Stimulated activated memory B cell treated with anti-CD40 and anti-IgM and Interleukin-4, amounts not matched to agents 10 μg/mL and 1 μg/mL and 100 μg/mL, for 72 hours (primary cell): ENCODE measurements around the gene RPS29.

ENCODE experiments used
- ATAC-seq: fragments of 150-1000 bp; cut with Tn5 transposase; 2 replicates; pipeline ENCODE4 v1.10.0; 2021
- H3K27ac Mint-ChIP-seq: one replicate; pipeline ENCODE4 v1.8.0; 2022; ENCODE audit warnings: mild to moderate bottlenecking, mixed read lengths
- H3K27me3 Mint-ChIP-seq: one replicate; pipeline ENCODE4 v1.8.0; 2022; ENCODE audit warnings: mixed read lengths
- H3K36me3 Mint-ChIP-seq: one replicate; pipeline ENCODE4 v1.8.0; 2022; ENCODE audit warnings: mixed read lengths
- H3K4me1 Mint-ChIP-seq: one replicate; pipeline ENCODE4 v1.8.0; 2022; ENCODE audit warnings: mixed read lengths
- H3K4me3 Mint-ChIP-seq: one replicate; pipeline ENCODE4 v1.8.0; 2022; ENCODE audit warnings: mild to moderate bottlenecking, moderate library complexity, mixed read lengths
- H3K9me3 Mint-ChIP-seq: one replicate; pipeline ENCODE4 v1.8.0; 2022; ENCODE audit warnings: mixed read lengths

RPS29 gene

DNA sequence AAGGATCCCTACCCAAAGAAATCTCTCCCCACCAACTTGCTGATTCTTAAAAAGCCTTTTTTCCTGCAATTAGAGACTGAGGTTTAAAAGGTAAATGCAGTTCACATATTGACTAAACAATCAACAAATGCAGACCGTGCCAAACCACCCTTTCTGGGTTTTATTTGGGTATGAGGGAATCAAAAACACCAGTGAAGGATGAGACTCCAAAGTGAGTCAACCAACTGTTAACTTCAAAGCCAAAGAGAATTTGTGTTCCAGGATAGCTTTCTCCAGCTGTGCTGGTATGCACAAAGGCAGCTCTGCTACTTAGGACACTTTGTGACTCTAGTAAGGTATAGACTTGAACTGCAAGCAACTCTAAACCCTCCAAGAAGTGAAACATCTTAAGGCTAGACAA, 39.4 kb downstream of the RPS29 start:
- Mint-ChIP-seq H3K4me3 (no peak overlapping the region), H3K27ac (no peak overlapping the region), H3K9me3 (peaks cover 3% of the 10 kb centered on the region), H3K36me3 (peaks cover 5% of the 10 kb centered on the region), H3K27me3 (peaks cover 9% of the 10 kb centered on the region), H3K4me1 (no peaks in the 10 kb centered on the region)
- no peak for ATAC-seq

DNA sequence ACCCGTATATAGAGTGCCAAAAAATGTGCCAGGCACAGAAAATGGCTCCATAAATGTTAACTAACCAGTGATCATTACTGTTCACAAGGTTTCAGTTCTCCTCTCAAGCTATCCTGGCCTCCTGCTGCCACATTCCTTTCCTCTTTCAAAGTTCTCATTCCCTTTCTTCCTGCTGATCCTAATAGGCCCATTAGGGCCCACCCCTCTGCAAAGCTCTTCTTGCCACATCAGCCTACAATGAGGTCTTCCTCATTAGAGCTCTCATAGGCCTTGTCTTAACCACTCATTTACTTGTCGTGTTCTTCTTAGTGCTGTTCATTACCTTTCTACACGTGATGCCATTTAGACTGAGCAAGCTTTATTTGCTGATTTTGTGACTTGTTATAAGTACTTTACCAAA, 40.5 kb downstream of the RPS29 start:
- no peaks in the 10 kb centered on the region for H3K4me1 Mint-ChIP-seq
- H3K4me3 Mint-ChIP-seq: no peak overlapping the region
- no peak for ATAC-seq
- no peak overlapping the region for H3K27ac Mint-ChIP-seq
- H3K9me3 Mint-ChIP-seq: peaks cover 3% of the 10 kb centered on the region
- peaks cover 9% of the 10 kb centered on the region for H3K27me3 Mint-ChIP-seq
- peaks cover 9% of the 10 kb centered on the region for H3K36me3 Mint-ChIP-seq

DNA sequence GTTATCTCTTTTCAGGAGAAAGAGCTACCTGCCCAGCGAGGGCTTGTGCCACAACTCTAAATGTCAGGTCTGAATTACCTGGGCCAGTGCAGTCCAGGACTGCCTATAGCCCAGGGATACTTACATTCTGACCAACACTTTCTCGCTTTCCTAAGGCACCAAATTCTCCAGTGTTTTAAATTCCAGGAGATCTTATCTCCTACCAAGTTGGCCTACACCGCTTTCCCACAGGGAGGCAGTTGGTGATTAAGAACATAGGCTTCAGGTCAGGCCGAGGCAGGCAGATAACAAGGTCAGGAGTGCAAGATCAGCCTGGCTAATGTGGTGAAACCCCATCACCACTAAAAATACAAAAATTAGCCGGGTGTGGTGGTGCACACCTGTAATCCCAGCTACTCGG, 41.1 kb downstream of the RPS29 start:
- no peak overlapping the region for H3K27ac Mint-ChIP-seq
- ATAC-seq: no peak
- H3K4me1 Mint-ChIP-seq: no peaks in the 10 kb centered on the region
- peaks cover 9% of the 10 kb centered on the region for H3K36me3 Mint-ChIP-seq
- peaks cover 3% of the 10 kb centered on the region for H3K9me3 Mint-ChIP-seq
- peaks cover 9% of the 10 kb centered on the region for H3K27me3 Mint-ChIP-seq
- no peak overlapping the region for H3K4me3 Mint-ChIP-seq

DNA sequence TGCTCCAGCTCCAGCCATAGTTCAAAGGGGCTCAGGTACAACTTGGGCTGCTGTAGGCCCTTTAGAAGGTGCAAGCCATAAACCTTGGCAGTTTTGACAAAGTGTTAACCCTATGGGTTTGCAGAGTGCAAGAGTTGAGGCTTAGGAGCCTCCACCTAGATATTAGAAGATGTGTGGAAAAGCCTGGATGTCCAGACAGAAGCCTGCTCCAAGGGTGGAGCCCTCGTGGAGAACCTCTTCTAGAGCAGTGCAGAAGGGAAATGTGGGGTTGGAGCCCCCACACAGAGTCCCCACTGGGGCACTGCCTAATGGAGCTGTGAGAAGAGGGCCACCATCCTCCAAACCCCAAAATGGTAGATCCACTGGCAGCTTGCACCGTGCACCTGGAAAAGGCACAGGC, 45.1 kb downstream of the RPS29 start:
- Mint-ChIP-seq H3K9me3 (peaks cover 7% of the 10 kb centered on the region), H3K4me3 (no peak overlapping the region), H3K27ac (no peak overlapping the region), H3K27me3 (no peaks in the 10 kb centered on the region), H3K36me3 (peaks cover 9% of the 10 kb centered on the region), H3K4me1 (no peaks in the 10 kb centered on the region)
- no peak for ATAC-seq

DNA sequence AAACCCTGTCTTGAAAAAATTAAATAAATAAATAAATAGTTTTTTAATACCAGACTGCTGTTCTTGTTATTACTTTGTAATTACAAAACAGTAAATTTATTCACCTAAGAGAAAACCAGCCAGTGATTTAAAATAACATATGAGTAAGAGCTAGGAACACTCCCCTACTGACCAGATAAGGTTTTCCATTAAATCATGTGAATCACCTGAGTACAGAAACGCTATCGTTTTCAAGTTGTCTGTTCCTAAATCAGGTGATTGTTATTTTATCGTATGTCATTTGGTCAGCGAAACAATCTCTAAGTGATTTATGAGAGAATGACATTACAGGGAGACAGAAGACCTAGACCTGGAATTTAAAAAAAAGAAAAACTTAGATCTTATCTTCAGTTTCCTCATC, 47.3 kb downstream of the RPS29 start:
- Mint-ChIP-seq H3K4me1 (no peaks in the 10 kb centered on the region), H3K9me3 (peaks cover 7% of the 10 kb centered on the region), H3K27ac (no peak overlapping the region), H3K27me3 (no peaks in the 10 kb centered on the region), H3K4me3 (no peak overlapping the region), H3K36me3 (peaks cover 9% of the 10 kb centered on the region)
- no peak for ATAC-seq
